Caco-2 (cell line): ENCODE measurements around the gene FAM186B. TPM values are rescaled to one million over a fixed set of nuclear protein-coding genes. Genes with fewer than 3 reads are reported as not detected.

Source experiments
- BruUV-seq: library from RNA; stranded (reverse); fragments of 400-500 nt; replicated peaks from 2 replicates; lab custom pipeline; 2021; lab: Mats Ljungman, UMichigan
- CTCF ChIA-PET: fragments of 300-600 bp; sonication (Branson Sonifier 250); formaldehyde crosslinking; loops from one replicate; lab custom pipeline; 2022; ENCODE audit warnings: antibody characterized with exemption; lab: Charles Lee
- POLR2A ChIA-PET: fragments of 300-600 bp; sonication (Branson Sonifier 250); formaldehyde crosslinking; loops from one replicate; lab custom pipeline; 2022; ENCODE audit warnings: antibody characterized with exemption; lab: Charles Lee
- DNase-seq, 2 experiments: peaks; one replicate each; pipeline versions ENCODE4 v3.0.0 to v3.0.0-alpha.2; 2020 to 2022
- H3K27me3 ChIP-seq: replicated peaks from 2 replicates; pipeline ENCODE4 v1.6.0; 2011; ENCODE audit warnings: low read length; ENCODE audit not compliant: control insufficient read depth, insufficient read depth
- H3K36me3 ChIP-seq: 2 replicates; pipeline ENCODE4 v1.5.1; 2011; ENCODE audit warnings: low read length; ENCODE audit not compliant: control insufficient read depth, insufficient read depth
- H3K4me1 ChIP-seq: fragments of 250-450 bp; sonication (Bioruptor Pico); 2 replicates; pipeline ENCODE4 v1.5.1; 2020; ENCODE audit warnings: mild to moderate bottlenecking
- H3K4me3 ChIP-seq: 2 replicates; pipeline ENCODE4 v1.5.1; 2011; ENCODE audit warnings: low read depth, mild to moderate bottlenecking, control low read depth, low read length
- H3K9me3 ChIP-seq: fragments of 250-450 bp; sonication (Bioruptor Pico); 2 replicates; pipeline ENCODE4 v1.5.1; 2020; ENCODE audit warnings: mild to moderate bottlenecking, moderate library complexity
- H3K27ac Mint-ChIP-seq: one replicate; pipeline ENCODE4 v1.8.0; 2022; ENCODE audit warnings: mixed read lengths; ENCODE audit not compliant: unreplicated experiment
- H3K27me3 Mint-ChIP-seq: one replicate; pipeline ENCODE4 v1.8.0; 2022; ENCODE audit warnings: mixed read lengths; ENCODE audit not compliant: insufficient read depth, unreplicated experiment
- H3K36me3 Mint-ChIP-seq: one replicate; pipeline ENCODE4 v1.8.0; 2022; ENCODE audit warnings: mild to moderate bottlenecking, mixed read lengths; ENCODE audit not compliant: insufficient read depth, unreplicated experiment
- H3K4me1 Mint-ChIP-seq: one replicate; pipeline ENCODE4 v1.8.0; 2022; ENCODE audit warnings: low read depth, mixed read lengths; ENCODE audit not compliant: unreplicated experiment
- H3K4me3 Mint-ChIP-seq: one replicate; pipeline ENCODE4 v1.8.0; 2022; ENCODE audit warnings: mild to moderate bottlenecking, moderate library complexity, mixed read lengths; ENCODE audit not compliant: unreplicated experiment
- H3K9me3 Mint-ChIP-seq: one replicate; pipeline ENCODE4 v1.8.0; 2022; ENCODE audit warnings: mixed read lengths; ENCODE audit not compliant: unreplicated experiment
- intact Hi-C: fragments of 100-400 bp; cut with micrococcal nuclease; formaldehyde crosslinking; loops from one replicate; pipeline ENCODE4 v1.10.0; 2022; ENCODE audit not compliant: unreplicated experiment
- total RNA-seq: library from RNA; stranded (reverse); gene quantifications from 2 replicates; pipeline ENCODE4 v1.2.3, GENCODE V29; 2022
- TF ChIP-seq, protein P1 (sequence below), 2 experiments: fragments of 200-600 bp in 1 of 2; IDR thresholded peaks; 1 replicate in 1 of 2; 2 replicates in 1 of 2; pipeline versions ENCODE4 v1.5.1 to v1.8.0; 2011 to 2022; ENCODE audit warnings: antibody characterized with exemption in 1 of 2, control low read depth in 1 of 2, inconsistent platforms in 1 of 2, low read depth in 1 of 2, low read length in 1 of 2, mild to moderate bottlenecking in 1 of 2, moderate library complexity in 1 of 2; ENCODE audit not compliant: insufficient read depth in 1 of 2, severe bottlenecking in 1 of 2, unreplicated experiment in 1 of 2

Gene FAM186B
- total RNA-seq, 1 experiment from 2014 or later = 2.2 TPM

DNA sequence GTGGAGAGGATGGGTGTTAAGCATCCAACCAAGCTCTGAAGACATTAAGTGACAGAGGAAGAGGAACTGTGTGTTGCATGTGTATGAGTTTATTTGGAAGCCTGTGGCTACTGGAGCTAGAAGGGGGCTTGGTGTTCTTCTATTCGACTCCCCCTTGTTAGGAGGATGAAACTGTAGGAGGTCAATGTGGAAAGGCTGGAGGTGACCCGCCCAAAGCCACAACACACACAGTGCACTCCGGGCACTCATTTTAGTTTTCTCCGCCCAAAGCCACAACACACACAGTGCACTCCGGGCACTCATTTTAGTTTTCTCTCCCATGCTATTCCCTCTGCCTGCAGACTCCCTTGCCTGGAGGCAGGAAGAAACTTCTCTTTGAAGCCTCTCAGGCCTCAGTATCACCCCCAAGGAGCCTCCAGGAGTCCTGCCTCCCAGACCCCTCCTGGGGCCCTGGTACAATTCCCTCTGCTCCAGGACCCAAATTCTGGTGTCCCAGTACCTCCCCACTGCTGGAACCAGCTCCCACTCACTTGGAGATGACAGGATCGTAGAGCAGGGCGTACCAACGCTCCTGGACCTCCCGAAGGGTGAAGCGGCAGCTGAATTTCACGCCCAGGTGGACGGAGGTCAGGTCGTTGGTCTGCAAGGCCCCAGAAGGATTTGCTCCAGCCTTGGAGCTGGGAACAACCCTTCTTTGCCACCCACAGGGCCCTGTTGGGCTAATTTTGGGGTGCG is 41.3 kb downstream of the FAM186B start:
- CTCF ChIA-PET = interaction anchor here (1.0 to 1.1 kb wide), 2 partner anchors 11 to 16 kb away, joined by 3 read pairs; no protein-coding TSS in a partner anchor
- Mint-ChIP-seq H3K36me3 (peaks cover 72% of the 10 kb centered on the region), H3K27ac (no peak overlapping the region), H3K9me3 (no peaks in the 10 kb centered on the region), H3K27me3 (no peaks in the 10 kb centered on the region), H3K4me1 (no peaks in the 10 kb centered on the region), H3K4me3 (no peak overlapping the region)
- H3K36me3 ChIP-seq = peaks cover 9% of the 10 kb centered on the region
- TF ChIP-seq, protein P1, sequence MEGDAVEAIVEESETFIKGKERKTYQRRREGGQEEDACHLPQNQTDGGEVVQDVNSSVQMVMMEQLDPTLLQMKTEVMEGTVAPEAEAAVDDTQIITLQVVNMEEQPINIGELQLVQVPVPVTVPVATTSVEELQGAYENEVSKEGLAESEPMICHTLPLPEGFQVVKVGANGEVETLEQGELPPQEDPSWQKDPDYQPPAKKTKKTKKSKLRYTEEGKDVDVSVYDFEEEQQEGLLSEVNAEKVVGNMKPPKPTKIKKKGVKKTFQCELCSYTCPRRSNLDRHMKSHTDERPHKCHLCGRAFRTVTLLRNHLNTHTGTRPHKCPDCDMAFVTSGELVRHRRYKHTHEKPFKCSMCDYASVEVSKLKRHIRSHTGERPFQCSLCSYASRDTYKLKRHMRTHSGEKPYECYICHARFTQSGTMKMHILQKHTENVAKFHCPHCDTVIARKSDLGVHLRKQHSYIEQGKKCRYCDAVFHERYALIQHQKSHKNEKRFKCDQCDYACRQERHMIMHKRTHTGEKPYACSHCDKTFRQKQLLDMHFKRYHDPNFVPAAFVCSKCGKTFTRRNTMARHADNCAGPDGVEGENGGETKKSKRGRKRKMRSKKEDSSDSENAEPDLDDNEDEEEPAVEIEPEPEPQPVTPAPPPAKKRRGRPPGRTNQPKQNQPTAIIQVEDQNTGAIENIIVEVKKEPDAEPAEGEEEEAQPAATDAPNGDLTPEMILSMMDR (IDR thresholded peaks at IDR 0.05; ENCODE audit: insufficient read depth in 1 of 2, low read depth in 1 of 2, low read length in 1 of 2, severe bottlenecking in 1 of 2, unreplicated experiment in 1 of 2) = no peak
- DNase-seq = no peak
- BruUV-seq = no TSS peak
- no peaks in the 10 kb centered on the region for H3K4me1 ChIP-seq
- no peak overlapping the region for H3K4me3 ChIP-seq
- intact Hi-C loops = no loop called here
- H3K9me3 ChIP-seq = no peaks in the 10 kb centered on the region
- POLR2A ChIA-PET = interaction anchor here (0.7 kb wide), 1 partner anchor 58 kb away, joined by 4 read pairs; no protein-coding TSS in a partner anchor
- H3K27me3 ChIP-seq = no peaks in the 10 kb centered on the region

DNA sequence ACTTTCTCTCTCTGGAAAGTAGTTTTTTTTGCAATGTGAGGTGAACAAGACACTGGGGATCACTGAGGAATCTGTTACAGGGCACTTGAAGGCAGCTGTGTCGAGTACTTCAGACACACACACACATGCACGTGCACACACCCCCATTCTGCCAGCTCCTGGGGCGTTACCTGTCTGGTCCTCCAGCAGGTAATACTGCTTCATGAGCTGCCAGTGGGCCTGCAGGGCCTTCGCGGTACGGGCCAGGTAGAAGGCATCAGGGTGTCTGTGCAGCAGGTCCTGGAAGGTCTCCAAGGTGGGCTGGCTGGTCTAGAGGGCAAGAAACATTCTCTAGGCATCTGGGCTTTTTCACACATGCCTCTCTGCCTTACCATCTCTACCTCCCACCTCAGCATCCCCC is 42.6 kb downstream of the FAM186B start:
- no peaks in the 10 kb centered on the region for H3K4me1 Mint-ChIP-seq
- Histone ChIP-seq H3K27me3 (no peaks in the 10 kb centered on the region), H3K4me1 (no peaks in the 10 kb centered on the region), H3K4me3 (no peak overlapping the region), H3K9me3 (no peaks in the 10 kb centered on the region), H3K36me3 (peaks cover 9% of the 10 kb centered on the region)
- ChIA-PET CTCF (interaction anchor here (1.1 kb wide), 1 partner anchor 18 kb away, joined by 3 read pairs; no protein-coding TSS in a partner anchor), POLR2A (no interaction called here)
- H3K36me3 Mint-ChIP-seq = peaks cover 68% of the 10 kb centered on the region
- no peaks in the 10 kb centered on the region for H3K9me3 Mint-ChIP-seq
- BruUV-seq = no TSS peak
- no peak for DNase-seq
- intact Hi-C loops = no loop called here
- H3K27ac Mint-ChIP-seq = no peak overlapping the region
- H3K4me3 Mint-ChIP-seq = no peak overlapping the region
- H3K27me3 Mint-ChIP-seq = no peaks in the 10 kb centered on the region
- TF ChIP-seq, protein P1 (IDR thresholded peaks at IDR 0.05; ENCODE audit: insufficient read depth in 1 of 2, low read depth in 1 of 2, low read length in 1 of 2, severe bottlenecking in 1 of 2, unreplicated experiment in 1 of 2) = no peak

DNA sequence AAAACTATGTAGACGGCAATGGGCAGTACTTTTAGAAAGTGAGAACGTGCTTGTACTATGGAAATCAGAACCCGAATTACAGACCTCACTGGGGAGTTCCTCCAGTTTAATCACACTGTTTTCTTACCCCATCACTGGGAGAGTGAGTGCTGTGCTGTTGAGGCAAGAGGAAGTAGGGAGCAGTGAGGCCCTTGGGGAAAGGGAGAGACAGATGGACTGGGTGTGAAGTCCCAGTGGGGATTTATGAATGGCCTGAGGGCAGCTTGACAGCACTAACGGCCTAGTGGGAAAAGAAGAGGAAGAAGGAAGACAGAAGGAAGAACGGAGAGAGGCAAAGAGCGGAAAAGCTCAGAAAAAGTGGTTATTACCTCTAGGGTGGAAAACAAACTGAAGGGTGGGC is 43.2 kb downstream of the FAM186B start:
- Histone ChIP-seq H3K4me1 (no peaks in the 10 kb centered on the region), H3K4me3 (no peak overlapping the region), H3K9me3 (no peaks in the 10 kb centered on the region), H3K36me3 (peaks cover 9% of the 10 kb centered on the region), H3K27me3 (no peaks in the 10 kb centered on the region)
- TF ChIP-seq, protein P1 (IDR thresholded peaks at IDR 0.05; ENCODE audit: insufficient read depth in 1 of 2, low read depth in 1 of 2, low read length in 1 of 2, severe bottlenecking in 1 of 2, unreplicated experiment in 1 of 2) = no peak
- H3K9me3 Mint-ChIP-seq = no peaks in the 10 kb centered on the region
- intact Hi-C loops = no loop called here
- no TSS peak for BruUV-seq
- no peak for DNase-seq
- H3K4me1 Mint-ChIP-seq = no peaks in the 10 kb centered on the region
- CTCF ChIA-PET = no interaction called here
- H3K4me3 Mint-ChIP-seq = no peak overlapping the region
- no peaks in the 10 kb centered on the region for H3K27me3 Mint-ChIP-seq
- peaks cover 62% of the 10 kb centered on the region for H3K36me3 Mint-ChIP-seq
- no peak overlapping the region for H3K27ac Mint-ChIP-seq
- POLR2A ChIA-PET = no interaction called here
